Endometrial microvascular endothelial cells (primary cell): ENCODE data around the gene IMMP2L. TPM values are rescaled to one million over a fixed set of nuclear protein-coding genes. Genes with fewer than 3 reads are reported as not detected.

ENCODE experiments used
- in situ Hi-C: cut with HindIII; loops from 2 replicates; pipeline ENCODE4 v1.10.0; 2017; ENCODE audit warnings: low sequenced_read_pairs, low pct_unique_long_range_greater_than_20kb; ENCODE audit errors: inconsistent ontology term
- total RNA-seq: library from RNA; depleted of rRNA; stranded (reverse); fragments of >200 nt; gene quantifications from one replicate; pipeline ENCODE4 v1.2.3, GENCODE V29; 2015; ENCODE audit errors: inconsistent ontology term

Gene IMMP2L
- total RNA-seq, 1 donor from 2014 or later: 1.6 TPM

DNA sequence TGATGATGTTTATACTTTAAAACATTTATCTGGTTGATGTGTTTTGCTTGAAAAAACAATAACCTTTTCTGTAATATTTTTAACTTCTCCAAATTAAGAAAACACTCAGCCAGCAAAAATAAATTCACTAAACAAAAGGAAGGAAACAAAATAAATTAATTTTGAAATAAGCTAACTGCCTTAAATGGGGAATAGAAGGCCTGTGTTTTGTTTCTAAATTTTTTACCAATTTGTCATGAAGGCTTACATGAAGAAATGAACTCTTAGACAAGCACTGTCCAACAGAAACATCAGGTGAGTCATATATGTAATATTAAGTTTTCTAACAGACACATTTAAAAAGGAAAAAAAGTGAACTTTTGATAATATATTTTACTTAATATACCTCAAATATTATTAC lies 402.9 kb downstream of the IMMP2L start:
- in situ Hi-C loops: no loop called here

DNA sequence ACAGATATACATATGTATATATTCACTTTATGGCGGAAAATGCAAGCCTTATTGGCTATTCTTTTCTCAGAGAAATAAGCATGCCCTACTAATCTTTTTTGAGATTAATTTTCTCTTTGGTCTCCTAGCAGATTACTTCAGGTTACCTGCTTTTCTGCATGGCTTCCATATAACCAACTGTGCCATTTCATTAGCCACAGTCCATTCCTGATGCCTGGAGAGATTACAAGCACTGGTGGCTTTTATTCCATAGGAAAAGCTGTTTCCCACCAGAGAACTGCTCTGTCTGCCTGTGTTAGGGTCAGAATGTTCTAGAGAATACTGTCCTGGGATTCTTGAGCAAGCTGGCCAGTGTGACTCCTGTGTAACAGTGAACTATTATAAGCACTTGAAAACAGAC lies 411.6 kb downstream of the IMMP2L start:
- in situ Hi-C loops: no loop called here

DNA sequence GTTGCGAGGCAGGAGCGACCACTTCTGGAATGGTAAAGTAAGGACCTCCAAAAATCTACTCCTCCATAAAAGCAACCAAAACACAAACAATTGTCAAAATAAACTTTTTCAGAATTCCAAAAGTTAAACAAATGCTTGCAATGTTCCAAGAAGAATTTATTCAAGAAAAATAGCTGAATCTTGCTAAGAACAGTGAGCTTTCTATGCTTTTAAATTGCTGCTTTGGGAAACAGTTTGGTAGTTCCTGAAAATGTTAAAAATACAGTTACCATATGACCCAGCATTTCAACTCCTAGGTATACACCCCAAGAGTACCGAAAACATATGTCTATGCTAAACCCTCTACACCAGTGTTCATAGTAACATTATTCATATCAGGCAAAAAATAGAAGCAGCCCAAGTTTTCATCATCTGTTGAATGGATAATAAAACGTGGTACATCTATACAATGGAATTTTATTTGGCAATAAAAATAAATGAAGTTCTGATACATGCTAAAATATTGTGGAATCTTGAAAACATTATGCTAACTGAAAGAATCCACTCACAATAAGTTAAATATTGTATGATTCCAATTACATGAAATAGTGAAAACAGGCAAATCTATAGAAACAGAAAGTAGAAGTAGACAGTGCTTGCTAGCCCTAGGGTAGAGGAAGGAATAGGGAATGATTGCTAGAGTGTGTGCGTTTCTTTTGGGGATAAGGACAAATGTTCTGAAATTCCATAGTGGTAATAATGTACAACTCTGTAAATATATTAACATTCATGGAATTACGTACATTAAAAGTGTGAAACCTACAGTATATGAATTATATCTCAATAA lies 414.4 kb downstream of the IMMP2L start:
- in situ Hi-C loops: no loop called here

DNA sequence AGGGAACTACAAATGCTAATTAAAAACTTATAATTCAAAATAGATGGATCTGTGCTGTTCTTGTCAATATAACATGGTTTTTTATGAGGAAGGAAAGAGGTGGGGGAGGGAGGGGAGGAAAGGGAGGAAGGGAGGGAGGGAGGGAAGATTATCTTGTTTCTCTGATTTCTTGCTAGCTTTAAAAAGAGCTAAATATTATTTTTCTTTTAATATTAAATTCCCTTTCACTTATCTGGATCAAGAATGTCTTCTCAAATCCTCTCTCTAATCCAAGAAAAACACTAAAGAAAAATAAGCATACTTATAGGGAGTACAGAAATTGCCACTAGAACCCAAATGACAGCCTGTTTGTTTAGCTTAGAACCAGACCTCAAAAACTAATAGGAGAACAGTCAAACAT lies 416.2 kb downstream of the IMMP2L start:
- in situ Hi-C loops: no loop called here

DNA sequence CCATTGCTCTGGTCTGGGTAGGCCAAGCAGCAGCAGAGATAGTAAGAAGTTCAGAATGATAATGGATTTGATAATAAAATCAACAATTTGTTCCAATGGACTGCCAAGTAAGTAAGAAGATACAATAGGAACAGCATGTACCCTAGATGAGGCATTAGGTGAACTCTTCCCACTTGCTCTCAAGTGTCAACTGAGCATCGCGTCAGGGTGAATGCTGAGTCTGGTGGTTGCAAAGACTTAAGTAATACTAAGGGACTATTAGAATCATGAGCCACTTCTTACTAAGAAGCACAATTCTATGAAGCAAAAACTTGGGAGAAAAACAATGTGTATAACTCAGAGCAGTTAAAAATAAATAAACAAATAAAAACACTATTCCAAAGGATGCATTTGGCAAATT lies 416.8 kb downstream of the IMMP2L start:
- in situ Hi-C loops: no loop called here

GRCh38 chr7:111140091-111140865 lies 422.0 kb downstream of the IMMP2L start:
- in situ Hi-C loops: no loop called here

GRCh38 chr7:111138586-111138985 lies 423.7 kb downstream of the IMMP2L start:
- in situ Hi-C loops: no loop called here

- in situ Hi-C loops: no loop called here
Measured at GRCh38 chr7:111138193-111138569, 424.1 kb downstream of the IMMP2L start.

GRCh38 chr7:111137296-111138192 lies 424.7 kb downstream of the IMMP2L start:
- in situ Hi-C loops: no loop called here

- in situ Hi-C loops: no loop called here
Measured at GRCh38 chr7:111132833-111133232, 429.5 kb downstream of the IMMP2L start.

DNA sequence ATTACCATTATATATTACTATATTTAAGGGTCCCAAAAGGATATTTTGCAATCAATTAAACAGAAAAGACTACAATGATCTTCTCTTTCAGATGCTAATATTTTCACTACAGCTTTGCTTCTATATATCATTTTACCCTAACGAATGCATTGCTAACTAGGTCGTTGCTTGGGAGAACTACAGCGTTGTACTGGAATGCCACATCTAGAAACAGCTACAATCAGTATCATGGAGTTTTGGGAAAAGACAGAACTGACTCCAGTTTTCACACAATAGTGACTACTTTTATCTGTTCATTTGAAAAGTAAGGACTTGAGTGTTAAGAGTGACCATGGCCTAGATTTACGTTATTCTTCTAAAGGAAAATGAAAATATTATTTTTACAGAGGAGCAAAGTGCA lies 432.9 kb downstream of the IMMP2L start:
- in situ Hi-C loops: no loop called here

DNA sequence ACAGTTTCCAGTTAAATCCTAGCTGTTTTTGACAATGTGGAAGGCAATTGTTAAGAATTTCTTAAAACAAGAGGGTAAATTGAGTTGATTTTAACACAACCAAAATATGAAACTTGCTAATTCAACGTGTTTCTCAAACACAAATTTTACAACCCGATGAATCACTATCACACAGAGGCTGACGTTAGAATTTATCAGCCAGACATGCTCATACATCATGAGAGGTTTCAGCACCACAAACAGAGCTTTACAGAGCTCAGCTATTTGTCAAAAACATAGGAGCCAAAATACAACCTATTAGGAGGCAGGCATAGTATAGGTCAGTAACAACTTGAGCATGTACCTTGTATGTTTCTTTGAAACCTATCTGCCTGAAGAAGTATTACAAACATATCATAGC lies 435.3 kb downstream of the IMMP2L start:
- in situ Hi-C loops: no loop called here

DNA sequence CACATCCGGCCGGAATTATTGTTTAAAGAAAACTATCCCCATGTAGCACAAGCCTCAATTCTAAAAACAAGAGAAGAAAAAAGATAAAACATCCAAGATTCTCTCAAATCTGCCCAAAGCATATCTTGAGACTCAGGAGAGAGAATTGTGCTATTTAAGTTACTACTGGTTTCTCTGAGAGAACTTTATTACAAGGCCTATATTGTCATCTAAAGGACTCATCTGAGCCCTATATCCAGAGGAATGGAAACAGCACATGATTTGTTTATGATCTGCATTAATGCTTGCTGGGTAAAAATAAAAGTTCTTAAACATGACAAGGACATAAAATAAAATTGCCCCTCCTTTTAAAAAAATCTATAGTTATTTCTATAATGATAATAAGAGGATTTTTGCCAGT lies 446.3 kb downstream of the IMMP2L start:
- in situ Hi-C loops: no loop called here

DNA sequence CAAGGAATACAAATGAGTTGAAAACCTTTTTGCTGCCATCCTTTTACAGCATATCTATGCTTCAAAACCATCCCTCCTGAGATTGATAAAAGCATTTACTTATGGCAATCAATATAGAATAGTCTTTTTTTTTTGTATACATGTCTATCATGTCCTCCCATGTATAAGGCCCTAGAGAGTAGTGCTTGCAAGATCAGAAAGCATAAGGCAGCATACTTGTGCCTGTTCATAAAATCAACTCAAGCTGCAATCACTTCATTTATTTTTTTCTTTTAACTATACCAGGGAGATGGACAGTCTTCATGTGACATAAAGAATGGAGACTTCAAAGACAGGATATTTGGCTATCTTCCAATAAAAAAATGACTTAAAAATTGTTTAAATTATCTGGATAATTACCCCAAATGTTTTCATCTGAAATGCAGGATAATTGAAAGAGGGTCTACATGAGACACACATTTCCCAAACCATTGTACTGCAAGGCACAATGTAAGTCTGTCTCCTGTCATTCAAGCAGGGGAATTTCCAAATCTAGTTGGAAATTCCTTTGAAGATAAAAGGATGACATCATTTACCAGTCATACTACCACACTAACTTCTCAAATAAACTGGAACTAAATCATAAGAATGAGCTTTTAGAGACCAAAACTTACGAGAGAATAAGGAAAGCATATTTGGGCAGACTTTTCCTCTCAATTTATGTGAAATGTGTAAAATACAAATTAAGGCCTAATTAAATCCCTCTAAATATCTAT lies 448.9 kb downstream of the IMMP2L start:
- in situ Hi-C loops: no loop called here

GRCh38 chr7:111112439-111112838 lies 449.9 kb downstream of the IMMP2L start:
- in situ Hi-C loops: no loop called here

- in situ Hi-C loops: no loop called here
Measured at GRCh38 chr7:111108496-111108895, 453.8 kb downstream of the IMMP2L start.

DNA sequence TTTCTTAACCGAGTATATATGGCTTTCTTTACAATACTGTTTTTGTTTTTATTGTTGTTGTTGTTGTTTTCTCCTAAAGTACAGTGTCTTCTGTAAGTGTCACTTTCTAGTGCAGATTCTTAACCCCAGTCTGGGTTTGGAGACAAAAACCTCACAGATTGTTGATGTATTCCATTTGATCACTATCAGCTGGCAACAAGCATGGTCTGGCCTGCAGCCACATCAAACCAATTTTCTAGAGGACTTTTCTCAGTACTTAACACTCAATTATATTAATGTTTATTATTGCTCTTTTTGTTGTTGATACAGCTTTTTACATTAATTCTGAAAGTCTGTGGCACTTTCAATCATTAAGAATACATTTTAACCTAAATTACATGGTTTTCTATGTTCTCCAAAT lies 454.3 kb downstream of the IMMP2L start:
- in situ Hi-C loops: no loop called here

GRCh38 chr7:111107579-111107978 lies 454.7 kb downstream of the IMMP2L start:
- in situ Hi-C loops: no loop called here

GRCh38 chr7:111105269-111105668 lies 457.0 kb downstream of the IMMP2L start:
- in situ Hi-C loops: no loop called here
